ENCODE measurements around the gene DDO.

DDO gene

DNA sequence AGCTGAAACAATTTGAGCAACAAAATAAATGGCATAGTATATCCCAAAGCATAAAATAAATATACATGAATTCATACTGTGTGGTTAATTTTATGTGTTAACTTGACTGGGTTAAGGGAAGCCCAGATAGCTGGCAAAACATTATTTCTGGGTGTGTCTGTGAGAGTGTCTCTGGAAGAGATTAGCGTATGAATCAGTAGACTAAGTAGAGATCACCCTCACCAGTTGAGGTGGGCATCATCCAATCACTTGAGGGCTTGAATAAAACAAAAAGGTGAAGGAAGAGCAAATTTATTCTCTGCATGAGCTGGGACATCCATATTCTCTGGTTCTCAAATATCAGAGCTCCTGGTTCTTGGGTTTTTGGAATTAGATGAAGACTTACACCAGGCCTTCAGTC is 43.1 kb upstream of the DDO start:
- TF ChIP-seq ZBTB7A (IDR thresholded peaks at IDR 0.05; ENCODE audit: low read depth) (no peak), FOXM1 (IDR thresholded peaks at IDR 0.05; ENCODE audit: borderline replicate concordance, low read depth) (no peak), CEBPB (IDR thresholded peaks at IDR 0.05) (no peak), EP300 (IDR thresholded peaks at IDR 0.05; ENCODE audit: borderline replicate concordance) (no peak), EGR1 (IDR thresholded peaks at IDR 0.05) (no peak), YY1 (IDR thresholded peaks at IDR 0.05; ENCODE audit: low read depth) (no peak), TCF12 (IDR thresholded peaks at IDR 0.05; ENCODE audit: low read depth) (no peak), TAF1 (IDR thresholded peaks at IDR 0.05; ENCODE audit: low read depth) (no peak), CREB1 (IDR thresholded peaks at IDR 0.05; ENCODE audit: low read depth) (no peak)
- TF ChIP-seq, protein P1, sequence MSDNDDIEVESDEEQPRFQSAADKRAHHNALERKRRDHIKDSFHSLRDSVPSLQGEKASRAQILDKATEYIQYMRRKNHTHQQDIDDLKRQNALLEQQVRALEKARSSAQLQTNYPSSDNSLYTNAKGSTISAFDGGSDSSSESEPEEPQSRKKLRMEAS (IDR thresholded peaks at IDR 0.05): no peak
- TF ChIP-seq, protein P2, sequence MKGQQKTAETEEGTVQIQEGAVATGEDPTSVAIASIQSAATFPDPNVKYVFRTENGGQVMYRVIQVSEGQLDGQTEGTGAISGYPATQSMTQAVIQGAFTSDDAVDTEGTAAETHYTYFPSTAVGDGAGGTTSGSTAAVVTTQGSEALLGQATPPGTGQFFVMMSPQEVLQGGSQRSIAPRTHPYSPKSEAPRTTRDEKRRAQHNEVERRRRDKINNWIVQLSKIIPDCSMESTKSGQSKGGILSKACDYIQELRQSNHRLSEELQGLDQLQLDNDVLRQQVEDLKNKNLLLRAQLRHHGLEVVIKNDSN (IDR thresholded peaks at IDR 0.05): no peak
- TF ChIP-seq, protein P3, sequence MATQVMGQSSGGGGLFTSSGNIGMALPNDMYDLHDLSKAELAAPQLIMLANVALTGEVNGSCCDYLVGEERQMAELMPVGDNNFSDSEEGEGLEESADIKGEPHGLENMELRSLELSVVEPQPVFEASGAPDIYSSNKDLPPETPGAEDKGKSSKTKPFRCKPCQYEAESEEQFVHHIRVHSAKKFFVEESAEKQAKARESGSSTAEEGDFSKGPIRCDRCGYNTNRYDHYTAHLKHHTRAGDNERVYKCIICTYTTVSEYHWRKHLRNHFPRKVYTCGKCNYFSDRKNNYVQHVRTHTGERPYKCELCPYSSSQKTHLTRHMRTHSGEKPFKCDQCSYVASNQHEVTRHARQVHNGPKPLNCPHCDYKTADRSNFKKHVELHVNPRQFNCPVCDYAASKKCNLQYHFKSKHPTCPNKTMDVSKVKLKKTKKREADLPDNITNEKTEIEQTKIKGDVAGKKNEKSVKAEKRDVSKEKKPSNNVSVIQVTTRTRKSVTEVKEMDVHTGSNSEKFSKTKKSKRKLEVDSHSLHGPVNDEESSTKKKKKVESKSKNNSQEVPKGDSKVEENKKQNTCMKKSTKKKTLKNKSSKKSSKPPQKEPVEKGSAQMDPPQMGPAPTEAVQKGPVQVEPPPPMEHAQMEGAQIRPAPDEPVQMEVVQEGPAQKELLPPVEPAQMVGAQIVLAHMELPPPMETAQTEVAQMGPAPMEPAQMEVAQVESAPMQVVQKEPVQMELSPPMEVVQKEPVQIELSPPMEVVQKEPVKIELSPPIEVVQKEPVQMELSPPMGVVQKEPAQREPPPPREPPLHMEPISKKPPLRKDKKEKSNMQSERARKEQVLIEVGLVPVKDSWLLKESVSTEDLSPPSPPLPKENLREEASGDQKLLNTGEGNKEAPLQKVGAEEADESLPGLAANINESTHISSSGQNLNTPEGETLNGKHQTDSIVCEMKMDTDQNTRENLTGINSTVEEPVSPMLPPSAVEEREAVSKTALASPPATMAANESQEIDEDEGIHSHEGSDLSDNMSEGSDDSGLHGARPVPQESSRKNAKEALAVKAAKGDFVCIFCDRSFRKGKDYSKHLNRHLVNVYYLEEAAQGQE (IDR thresholded peaks at IDR 0.05; ENCODE audit: low read depth): no peak

DNA sequence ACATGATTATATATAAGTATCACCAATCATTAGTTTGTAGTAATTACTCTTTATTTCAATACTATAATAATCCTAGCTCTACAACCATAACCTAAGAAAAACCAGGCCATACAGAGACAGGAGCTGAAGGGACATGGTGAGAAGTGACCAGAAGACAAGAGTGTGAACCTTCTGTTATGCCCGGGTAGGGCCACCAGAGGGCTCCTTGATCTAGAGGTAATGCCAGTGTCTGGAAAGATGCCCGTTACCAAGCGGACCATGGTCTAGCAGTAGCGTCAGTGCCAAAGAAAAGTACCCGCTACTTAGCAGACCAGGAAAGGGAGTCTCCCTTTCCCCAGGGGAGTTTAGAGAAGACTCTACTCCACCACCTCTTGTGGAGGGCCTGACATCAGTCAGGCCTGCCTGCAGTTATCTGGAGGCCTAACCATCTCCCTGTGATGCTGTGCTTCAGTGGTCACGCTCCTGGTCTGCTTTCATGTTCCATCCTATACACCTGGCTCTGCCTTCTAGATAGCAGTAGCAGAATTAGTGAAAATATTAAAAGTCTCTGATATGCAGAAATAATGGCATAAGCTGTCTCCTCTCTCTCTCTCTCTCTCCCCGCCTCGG is 42.3 kb upstream of the DDO start:
- peak; percentile 83 for TF ChIP-seq RAD21 (IDR thresholded peaks at IDR 0.05; ENCODE audit: low read depth)
- peak; percentile 73 for TF ChIP-seq NFIC (IDR thresholded peaks at IDR 0.05)

DNA sequence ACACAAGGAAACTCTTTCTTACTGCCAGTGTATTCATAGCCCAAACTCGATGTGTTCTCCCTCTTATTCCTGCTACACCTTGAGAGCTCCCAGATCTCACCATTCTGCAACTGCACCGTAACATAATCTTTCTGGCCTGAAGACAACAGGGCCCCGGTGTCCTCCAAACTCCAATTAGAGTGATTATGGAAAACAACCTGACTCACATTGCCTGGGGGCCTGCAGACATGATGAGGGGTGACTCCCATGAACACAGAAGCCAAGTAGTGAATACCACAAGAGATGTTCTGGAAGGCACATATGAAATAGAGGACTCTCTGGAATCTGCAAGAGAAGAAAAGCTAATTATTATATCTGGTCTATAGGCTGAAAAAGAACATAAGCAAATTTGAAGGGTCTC is 41.3 kb upstream of the DDO start:
- TF ChIP-seq FOXM1 (IDR thresholded peaks at IDR 0.05; ENCODE audit: borderline replicate concordance, low read depth) (no peak), EGR1 (IDR thresholded peaks at IDR 0.05) (no peak), CREB1 (IDR thresholded peaks at IDR 0.05; ENCODE audit: low read depth) (no peak), NFIC (IDR thresholded peaks at IDR 0.05) (no peak), TCF12 (IDR thresholded peaks at IDR 0.05; ENCODE audit: low read depth) (no peak), EP300 (IDR thresholded peaks at IDR 0.05; ENCODE audit: borderline replicate concordance) (no peak)

DNA sequence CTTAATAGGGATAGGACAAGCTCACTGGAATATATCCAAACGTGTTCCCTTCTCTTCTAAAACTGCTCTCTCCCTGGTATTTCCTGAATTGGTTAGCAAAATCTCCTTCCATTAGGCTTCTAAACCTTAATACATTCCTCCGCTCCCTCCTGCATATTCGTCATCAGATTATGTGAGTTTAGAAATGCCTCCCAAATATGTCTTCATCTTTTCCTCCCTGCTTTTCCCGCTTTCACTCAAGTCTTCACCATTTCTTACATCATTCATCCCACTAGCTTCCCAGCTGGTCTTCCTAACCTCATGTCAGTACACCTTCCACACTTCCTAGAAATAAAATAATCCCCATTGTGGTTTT is 34.1 kb upstream of the DDO start:
- TF ChIP-seq EGR1 (IDR thresholded peaks at IDR 0.05): no peak
- TF ChIP-seq RAD21 (IDR thresholded peaks at IDR 0.05; ENCODE audit: low read depth): no peak
- no peak for TF ChIP-seq EP300 (IDR thresholded peaks at IDR 0.05; ENCODE audit: borderline replicate concordance)
- TF ChIP-seq TEAD4 (IDR thresholded peaks at IDR 0.05): no peak
- no peak for TF ChIP-seq ZBTB7A (IDR thresholded peaks at IDR 0.05; ENCODE audit: low read depth)

DNA sequence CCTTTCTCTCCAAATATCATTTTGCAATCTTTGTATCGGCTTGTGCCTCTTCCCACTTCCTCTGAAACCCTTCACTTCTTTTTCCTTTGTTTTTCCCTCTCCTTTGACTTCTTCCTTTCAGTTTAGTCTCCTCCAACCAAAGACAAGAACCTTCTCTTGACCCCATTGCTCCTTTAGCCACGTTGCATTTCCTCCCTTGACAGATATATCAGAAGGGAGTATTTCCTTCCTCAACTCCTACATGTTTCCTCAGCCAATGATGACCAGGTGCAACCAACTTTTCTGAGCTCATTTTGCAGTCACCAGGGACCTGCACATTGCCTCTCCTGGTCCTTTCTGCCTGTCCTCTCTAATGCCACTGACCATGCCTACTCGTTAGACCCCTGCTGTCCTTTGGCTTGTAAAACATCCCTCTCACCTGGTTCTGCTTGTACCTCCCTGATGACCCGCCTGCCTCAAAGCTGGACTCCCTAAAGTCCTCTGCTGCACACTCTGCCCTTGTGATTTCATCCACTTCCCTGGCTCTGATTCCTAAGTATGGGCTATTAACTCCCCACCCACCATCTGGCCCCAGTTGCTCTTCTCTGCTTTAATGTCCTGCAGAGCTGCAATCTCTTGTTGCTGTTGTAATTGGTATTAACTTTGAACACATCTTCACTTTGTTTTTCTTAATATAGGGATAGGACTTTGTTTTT is 33.6 kb upstream of the DDO start:
- TF ChIP-seq NFIC (IDR thresholded peaks at IDR 0.05): no peak
- no peak for TF ChIP-seq YY1 (IDR thresholded peaks at IDR 0.05; ENCODE audit: low read depth)
- no peak for TF ChIP-seq CREB1 (IDR thresholded peaks at IDR 0.05; ENCODE audit: low read depth)
- no peak for TF ChIP-seq ZBTB7A (IDR thresholded peaks at IDR 0.05; ENCODE audit: low read depth)
- no peak for TF ChIP-seq TCF12 (IDR thresholded peaks at IDR 0.05; ENCODE audit: low read depth)
- TF ChIP-seq, protein P1 (IDR thresholded peaks at IDR 0.05): no peak
- TF ChIP-seq RAD21 (IDR thresholded peaks at IDR 0.05; ENCODE audit: low read depth): no peak
- TF ChIP-seq, protein P2 (IDR thresholded peaks at IDR 0.05): no peak
- no peak for TF ChIP-seq EP300 (IDR thresholded peaks at IDR 0.05; ENCODE audit: borderline replicate concordance)
- no peak for TF ChIP-seq EGR1 (IDR thresholded peaks at IDR 0.05)
- TF ChIP-seq, protein P3 (IDR thresholded peaks at IDR 0.05; ENCODE audit: low read depth): no peak
- TF ChIP-seq CEBPB (IDR thresholded peaks at IDR 0.05): no peak
- TF ChIP-seq TEAD4 (IDR thresholded peaks at IDR 0.05): no peak
- TF ChIP-seq FOXM1 (IDR thresholded peaks at IDR 0.05; ENCODE audit: borderline replicate concordance, low read depth): no peak

DNA sequence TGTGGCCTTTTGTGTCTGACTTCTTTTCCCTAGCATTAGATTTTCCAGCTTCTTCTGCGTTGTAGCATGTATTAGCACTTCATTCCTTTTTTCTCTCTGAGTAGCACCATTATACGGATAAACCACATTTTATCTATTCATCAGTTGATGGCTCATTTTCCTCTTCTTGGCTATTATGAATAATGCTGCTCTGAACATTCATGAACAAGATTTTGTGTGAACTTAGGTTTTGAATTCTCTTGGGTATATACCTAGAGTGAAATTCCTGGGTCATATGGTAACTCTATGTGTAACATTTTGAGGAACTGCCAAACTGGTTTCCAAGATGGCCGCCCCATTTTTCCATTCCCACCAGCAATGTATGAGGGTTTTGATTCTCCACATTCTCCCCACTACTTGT is 32.4 kb upstream of the DDO start:
- no peak for TF ChIP-seq TAF1 (IDR thresholded peaks at IDR 0.05; ENCODE audit: low read depth)
- TF ChIP-seq EP300 (IDR thresholded peaks at IDR 0.05; ENCODE audit: borderline replicate concordance): no peak
- no peak for TF ChIP-seq TCF12 (IDR thresholded peaks at IDR 0.05; ENCODE audit: low read depth)
- TF ChIP-seq ZBTB7A (IDR thresholded peaks at IDR 0.05; ENCODE audit: low read depth): no peak
- TF ChIP-seq, protein P2 (IDR thresholded peaks at IDR 0.05): no peak
- no peak for TF ChIP-seq NFIC (IDR thresholded peaks at IDR 0.05)
- TF ChIP-seq CREB1 (IDR thresholded peaks at IDR 0.05; ENCODE audit: low read depth): no peak
- no peak for TF ChIP-seq CEBPB (IDR thresholded peaks at IDR 0.05)
- TF ChIP-seq, protein P1 (IDR thresholded peaks at IDR 0.05): no peak
- no peak for TF ChIP-seq EGR1 (IDR thresholded peaks at IDR 0.05)
- no peak for TF ChIP-seq FOXM1 (IDR thresholded peaks at IDR 0.05; ENCODE audit: borderline replicate concordance, low read depth)
- TF ChIP-seq TEAD4 (IDR thresholded peaks at IDR 0.05): no peak
- no peak for TF ChIP-seq YY1 (IDR thresholded peaks at IDR 0.05; ENCODE audit: low read depth)
- TF ChIP-seq RAD21 (IDR thresholded peaks at IDR 0.05; ENCODE audit: low read depth): no peak
- TF ChIP-seq, protein P3 (IDR thresholded peaks at IDR 0.05; ENCODE audit: low read depth): no peak
